Effector CD8-positive, alpha-beta T cell (primary cell): Measurements from ENCODE around the gene KRTAP5-1.

Experiments
- DNase-seq: peaks from one replicate; lab custom pipeline; 2025; lab: John Stamatoyannopoulos, UW

KRTAP5-1 gene

GRCh38 chr11:1545432-1545831, 39.7 kb downstream of the KRTAP5-1 start:
- DNase-seq, result no peak

GRCh38 chr11:1544536-1544935, 40.5 kb downstream of the KRTAP5-1 start:
- DNase-seq, result no peak

- DNase-seq, result no peak
These were observed 41.3 kb downstream of the KRTAP5-1 start for GRCh38 chr11:1543606-1544263.

DNA sequence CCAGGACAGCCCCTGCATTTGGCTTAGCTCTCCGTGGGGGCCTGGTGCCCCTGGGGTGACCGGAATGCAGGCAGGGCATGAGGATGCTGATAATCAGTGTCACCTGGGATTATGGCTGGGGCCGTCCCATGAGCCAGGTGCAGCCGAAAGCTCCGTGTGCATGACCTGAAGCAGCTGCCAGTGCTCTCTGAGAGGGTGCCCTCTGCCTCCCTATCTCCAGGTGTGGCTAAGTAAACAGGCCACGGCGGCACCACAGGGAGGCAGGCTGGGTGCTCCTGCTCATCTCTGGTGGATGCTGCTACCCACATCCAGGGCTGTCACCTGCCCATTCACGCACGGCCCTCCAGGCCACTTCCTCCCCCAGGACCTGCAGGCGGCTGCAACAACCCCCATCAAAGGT, 42.8 kb downstream of the KRTAP5-1 start:
- no peak for DNase-seq

DNA sequence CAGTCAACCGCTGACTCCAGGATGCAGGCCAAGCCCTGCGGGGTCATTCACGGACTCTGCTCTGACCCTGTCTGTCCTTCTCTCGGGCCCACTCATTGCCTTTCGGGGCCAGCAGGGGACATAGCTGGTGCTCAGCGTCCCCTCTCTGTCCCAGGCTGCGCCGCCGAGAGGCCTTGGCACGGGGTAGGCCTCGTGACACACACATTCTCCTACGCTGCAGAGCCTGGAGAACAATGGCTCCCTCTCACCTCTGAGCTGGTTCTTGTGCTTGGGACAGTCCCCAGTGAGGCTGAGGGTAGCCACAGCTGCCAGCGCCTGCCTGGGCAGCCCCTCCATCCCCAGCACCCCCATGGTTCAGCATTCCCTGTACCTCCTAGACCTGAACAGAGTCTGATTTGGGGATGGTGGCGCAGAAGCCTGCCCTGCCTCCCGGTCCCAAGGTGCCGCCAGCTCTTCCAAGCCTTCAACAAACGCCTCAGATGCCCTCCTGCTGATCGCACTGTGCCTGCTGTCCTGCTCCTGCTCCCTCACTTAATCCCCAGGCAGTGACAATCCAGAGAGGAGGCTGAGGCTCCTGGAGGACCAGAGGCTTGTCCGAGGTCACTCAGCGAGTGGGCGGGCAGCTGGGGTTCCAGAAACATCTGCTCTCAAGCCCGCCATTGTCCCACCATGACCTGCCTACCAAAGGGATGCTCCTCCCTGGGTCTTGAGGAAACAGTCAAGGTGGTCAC, 43.4 kb downstream of the KRTAP5-1 start:
- no peak for DNase-seq

DNA sequence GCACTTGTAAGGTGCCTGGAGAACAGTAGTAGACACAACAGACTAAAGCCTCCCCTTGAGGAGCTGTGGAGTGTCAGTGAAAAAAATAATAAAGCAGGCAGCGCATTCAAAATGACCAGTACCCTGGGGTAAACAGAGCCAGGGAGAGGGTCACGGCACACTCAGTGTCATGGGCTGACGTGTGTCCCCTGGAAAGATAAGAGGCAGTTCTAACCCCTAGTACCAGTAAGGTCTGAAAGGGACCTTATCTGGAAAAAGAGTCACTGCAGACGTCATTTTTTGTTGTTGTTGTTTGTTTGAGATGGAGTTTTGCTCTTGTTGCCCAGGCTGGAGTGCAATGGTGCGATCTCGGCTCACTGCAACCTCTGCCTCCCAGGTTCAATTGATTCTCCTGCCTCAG, 45.0 kb downstream of the KRTAP5-1 start:
- no peak for DNase-seq

GRCh38 chr11:1538153-1538552, 46.9 kb downstream of the KRTAP5-1 start:
- DNase-seq, result no peak

DNA sequence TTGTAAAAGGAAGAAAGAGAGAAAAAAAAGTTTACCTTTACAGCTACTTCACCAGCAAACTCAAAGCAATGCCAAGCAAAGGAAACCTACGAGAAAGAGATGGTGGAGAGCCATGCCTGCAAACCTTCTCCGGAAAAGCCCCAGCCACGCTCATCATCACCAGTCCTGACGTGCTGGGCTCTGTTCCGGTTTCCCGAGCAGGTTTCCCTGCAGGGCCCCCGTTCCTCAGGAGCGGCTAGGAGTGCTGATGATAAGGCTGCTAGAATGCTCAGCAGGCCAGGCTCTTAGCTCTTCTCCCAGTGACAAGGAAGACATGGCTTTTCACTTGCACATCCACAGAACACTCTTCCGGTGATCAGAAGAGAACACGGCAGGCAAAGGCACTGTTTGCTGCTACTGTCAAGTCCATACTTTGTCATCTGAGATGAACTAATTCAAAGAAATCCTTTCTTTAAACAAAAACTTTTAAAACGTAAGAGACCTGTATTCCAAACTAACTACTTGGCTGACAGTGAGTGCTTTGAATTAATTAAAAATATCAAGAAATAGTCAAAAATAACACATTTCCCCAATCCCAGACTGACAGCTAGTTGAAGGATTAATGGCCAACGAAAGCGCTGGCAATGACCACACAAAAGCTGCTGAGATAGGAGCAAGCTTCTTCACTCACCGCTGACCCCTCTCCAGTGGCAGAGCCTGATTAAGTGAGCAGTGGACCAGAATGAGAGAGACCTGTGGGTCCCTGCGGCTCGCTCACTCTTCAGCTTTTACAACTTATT, 48.8 kb downstream of the KRTAP5-1 start:
- no peak for DNase-seq

DNA sequence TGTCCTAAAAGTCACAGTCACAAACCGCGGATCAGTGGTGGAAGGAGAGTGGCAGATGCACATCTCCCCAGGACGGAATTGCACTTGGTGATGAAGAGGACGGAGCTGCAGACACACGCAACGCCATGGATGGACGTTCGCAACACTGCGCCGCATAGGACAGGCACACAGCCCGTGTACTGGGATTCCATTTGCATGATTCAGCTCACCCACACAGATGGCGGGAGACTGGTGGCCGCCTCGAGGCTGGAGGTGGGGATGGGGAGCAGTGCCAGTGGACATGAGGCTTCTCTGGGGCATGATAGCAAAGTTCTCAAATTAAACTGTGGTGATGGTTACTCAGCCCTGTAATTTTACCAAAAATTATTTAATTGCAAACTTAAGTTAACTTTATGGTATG, 50.4 kb downstream of the KRTAP5-1 start:
- no peak for DNase-seq
